Measurements from ENCODE around the gene AUTS2. TPM values are rescaled to one million over a fixed set of nuclear protein-coding genes. Genes with fewer than 3 reads are reported as not detected.

AUTS2 gene
- total and polyA plus RNA-seq, 11 donors = 3.4 to 14.0 (median 7.3) TPM

DNA sequence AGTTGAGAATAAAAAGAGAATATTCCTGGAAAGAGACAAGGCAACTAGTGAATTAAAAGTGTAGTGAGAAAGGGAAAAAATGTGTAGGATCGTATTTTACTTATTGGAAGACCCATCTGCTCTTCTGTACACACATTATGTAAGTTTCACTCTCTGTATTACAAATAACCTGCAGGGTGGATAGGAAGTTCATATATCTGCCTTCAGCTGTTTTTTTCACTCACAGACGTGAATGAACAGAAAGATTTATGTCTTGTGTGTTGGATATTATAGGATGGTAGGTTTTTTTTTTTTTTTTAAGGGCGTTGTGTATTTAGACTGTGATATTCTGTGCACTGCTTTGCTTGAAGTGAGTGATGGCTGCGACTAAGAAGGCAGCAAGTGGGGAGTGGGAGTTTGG lies 266.5 kb downstream of the AUTS2 start:
- intact Hi-C loops (cut with DNase I) = no loop called here
- TF ChIP-seq CTCF (IDR thresholded peaks at IDR 0.05) (no peak), POLR2A (IDR thresholded peaks at IDR 0.05) (no peak)
- no peak for DNase-seq
- 90 to 92% (median 92%) methylated on average over 4 of the region's 4 CpGs for whole genome bisulfite sequencing, 4 donors
- Histone ChIP-seq H3K9me3 (no peaks in the 10 kb centered on the region), H3K36me3 (no peaks in the 10 kb centered on the region), H3K27me3 (no peaks in the 10 kb centered on the region), H3K4me3 (no peak overlapping the region), H3K4me1 (peaks cover 0 to 5% (median 0%) of the 10 kb centered on the region in 12 donors), H3K27ac (no peak overlapping the region)
- ATAC-seq = no peak

GRCh38 chr7:69868921-69869320 lies 270.6 kb downstream of the AUTS2 start:
- intact Hi-C loops (cut with DNase I) = no loop called here
- ATAC-seq = no peak

GRCh38 chr7:69871213-69871885 lies 273.1 kb downstream of the AUTS2 start:
- Histone ChIP-seq H3K27ac (no peak overlapping the region), H3K4me1 (peaks cover 0 to 14% (median 9%) of the 10 kb centered on the region in 12 donors), H3K36me3 (no peaks in the 10 kb centered on the region), H3K4me3 (no peak overlapping the region), H3K27me3 (no peaks in the 10 kb centered on the region), H3K9me3 (no peaks in the 10 kb centered on the region)
- ATAC-seq (peak in 1 of 4 donors; percentile 69), DNase-seq (no peak)
- TF ChIP-seq CTCF (IDR thresholded peaks at IDR 0.05) = no peak
- no peak for TF ChIP-seq POLR2A (IDR thresholded peaks at IDR 0.05)
- intact Hi-C loops (cut with DNase I) = no loop called here
- 84 to 88% (median 87%) methylated on average over 7 of the region's 7 CpGs for WGBS, 4 donors

More at GRCh38 chr7:69868921-69869320, 270.6 kb downstream of the AUTS2 start:
- Histone ChIP-seq H3K27ac (no peak overlapping the region), H3K9me3 (no peaks in the 10 kb centered on the region), H3K36me3 (no peaks in the 10 kb centered on the region), H3K4me1 (peaks cover 0 to 14% (median 9%) of the 10 kb centered on the region in 12 donors), H3K27me3 (no peaks in the 10 kb centered on the region), H3K4me3 (no peak overlapping the region)
- DNase-seq = no peak
- 95 to 100% (median 96%) methylated on average over 4 of the region's 4 CpGs for WGBS, 4 donors
- TF ChIP-seq CTCF (IDR thresholded peaks at IDR 0.05) = no peak
- no peak for TF ChIP-seq POLR2A (IDR thresholded peaks at IDR 0.05)

- Histone ChIP-seq H3K4me3 (no peak overlapping the region), H3K27me3 (no peaks in the 10 kb centered on the region), H3K4me1 (peaks cover 0 to 14% (median 9%) of the 10 kb centered on the region in 12 donors), H3K36me3 (no peaks in the 10 kb centered on the region), H3K27ac (no peak overlapping the region), H3K9me3 (no peaks in the 10 kb centered on the region)
- ATAC-seq (peak; percentile 83 to 96 (median 84)), DNase-seq (peak in 1 of 5 donors; percentile 27)
- TF ChIP-seq POLR2A (IDR thresholded peaks at IDR 0.05) (no peak), CTCF (IDR thresholded peaks at IDR 0.05) (no peak)
- 32 to 46% (median 37%) methylated on average over 9 of the region's 9 CpGs for WGBS, 4 donors
- intact Hi-C loops (cut with DNase I) = no loop called here
Measured at GRCh38 chr7:69871886-69872569, 273.8 kb downstream of the AUTS2 start.
